ENCODE data around the gene UBE2D2. TPM values are rescaled to one million over a fixed set of nuclear protein-coding genes. Genes with fewer than 3 reads are reported as not detected.

UBE2D2 gene
- polyA plus RNA-seq, 1 donor from 2014 or later = 118 TPM

- Histone ChIP-seq H3K9ac (ENCODE audit: low read length) (no peak overlapping the region), H3K36me3 (ENCODE audit: insufficient read depth, low read length) (no peaks in the 10 kb centered on the region), H2AFZ (ENCODE audit: low read depth, low read length) (no peak overlapping the region), H3K27ac (ENCODE audit: low read length) (no peak overlapping the region), H4K20me1 (ENCODE audit: insufficient read depth) (peaks cover 6% of the 10 kb centered on the region), H3K9me2 (ENCODE audit: insufficient read depth, low read length) (no peaks in the 10 kb centered on the region), H3K27me3 (ENCODE audit: insufficient read depth, low read depth, low read length) (no peaks in the 10 kb centered on the region), H3K9me3 (ENCODE audit: low read length) (no peaks in the 10 kb centered on the region), H3F3A (ENCODE audit: insufficient read depth, low read length, poor library complexity, severe bottlenecking) (no peaks in the 10 kb centered on the region), H3K4me3 (ENCODE audit: low read length) (no peak overlapping the region), H3K79me2 (replicated peaks; ENCODE audit: insufficient read depth, low read length) (peaks cover 87% of the 10 kb centered on the region), H3K4me2 (ENCODE audit: low read length) (no peak overlapping the region)
- TF ChIP-seq EP300 (conservative IDR thresholded peaks at IDR 0.05; ENCODE audit: poor library complexity, severe bottlenecking) = no peak
These were observed 14.1 kb downstream of the UBE2D2 start for GRCh38 chr5:139575313-139575646.

GRCh38 chr5:139575751-139576150, 14.6 kb downstream of the UBE2D2 start:
- H3K9ac ChIP-seq (ENCODE audit: low read length) = no peak overlapping the region
- peaks cover 88% of the 10 kb centered on the region for H3K79me2 ChIP-seq (replicated peaks; ENCODE audit: insufficient read depth, low read length)
- H3K9me2 ChIP-seq (ENCODE audit: insufficient read depth, low read length) = no peaks in the 10 kb centered on the region
- no peaks in the 10 kb centered on the region for H3K27me3 ChIP-seq (ENCODE audit: insufficient read depth, low read depth, low read length)
- no peak overlapping the region for H3K27ac ChIP-seq (ENCODE audit: low read length)
- peaks cover 6% of the 10 kb centered on the region for H4K20me1 ChIP-seq (ENCODE audit: insufficient read depth)
- no peak for TF ChIP-seq TAF1 (IDR thresholded peaks at IDR 0.05; ENCODE audit: low read depth)
- no peak for TF ChIP-seq EP300 (conservative IDR thresholded peaks at IDR 0.05; ENCODE audit: poor library complexity, severe bottlenecking)
- TF ChIP-seq RAD21 (conservative IDR thresholded peaks at IDR 0.05) = no peak
- no peak for TF ChIP-seq REST (IDR thresholded peaks at IDR 0.05; ENCODE audit: borderline replicate concordance)
- TF ChIP-seq EZH2 (IDR thresholded peaks at IDR 0.05; ENCODE audit: borderline replicate concordance, insufficient read depth, low read length, poor library complexity, severe bottlenecking) = no peak
- TF ChIP-seq POLR2AphosphoS5 (IDR thresholded peaks at IDR 0.05) = no peak
- TF ChIP-seq SMC3 (conservative IDR thresholded peaks at IDR 0.05; ENCODE audit: poor library complexity) = no peak
- no peak for TF ChIP-seq MXI1 (conservative IDR thresholded peaks at IDR 0.05; ENCODE audit: poor library complexity, severe bottlenecking)
- no peak for TF ChIP-seq CTCF (IDR thresholded peaks at IDR 0.05; ENCODE audit: poor library complexity, severe bottlenecking)
- H3K4me3 ChIP-seq (ENCODE audit: low read length) = no peak overlapping the region
- H3K4me2 ChIP-seq (ENCODE audit: low read length) = no peak overlapping the region
- no peaks in the 10 kb centered on the region for H3K36me3 ChIP-seq (ENCODE audit: insufficient read depth, low read length)
- no peak overlapping the region for H2AFZ ChIP-seq (ENCODE audit: low read depth, low read length)
- no peaks in the 10 kb centered on the region for H3F3A ChIP-seq (ENCODE audit: insufficient read depth, low read length, poor library complexity, severe bottlenecking)
- no peaks in the 10 kb centered on the region for H3K9me3 ChIP-seq (ENCODE audit: low read length)
